NCI-H446 treated with DMSO at 0.1 percent for 48 hours (cell line): ENCODE data around the gene SYPL1.

Experiments
- DNase-seq: peaks from one replicate; lab custom pipeline; 2025; lab: John Stamatoyannopoulos, UW

The SYPL1 gene

DNA sequence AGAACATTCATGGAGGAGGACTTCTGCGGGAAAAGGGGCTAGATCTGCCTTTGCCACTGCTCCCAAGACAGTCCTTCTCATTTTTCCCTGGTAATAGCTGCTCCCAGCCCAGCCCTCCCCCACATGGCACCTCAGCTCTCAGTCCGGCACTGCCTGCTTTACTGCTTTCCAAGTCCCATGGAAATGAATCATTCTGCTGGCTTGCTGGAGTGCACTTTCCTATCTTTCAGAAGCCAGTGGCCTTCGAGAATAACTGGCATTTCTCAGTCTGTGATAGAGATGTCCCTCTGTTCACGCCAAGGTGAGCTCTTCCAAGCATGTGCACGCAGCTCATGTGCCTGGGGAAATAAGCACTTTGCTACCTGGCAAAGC is 61.4 kb downstream of the SYPL1 start:
- peak; percentile 18 for DNase-seq

GRCh38 chr7:106050002-106050745 is 61.9 kb downstream of the SYPL1 start:
- DNase-seq: no peak

DNA sequence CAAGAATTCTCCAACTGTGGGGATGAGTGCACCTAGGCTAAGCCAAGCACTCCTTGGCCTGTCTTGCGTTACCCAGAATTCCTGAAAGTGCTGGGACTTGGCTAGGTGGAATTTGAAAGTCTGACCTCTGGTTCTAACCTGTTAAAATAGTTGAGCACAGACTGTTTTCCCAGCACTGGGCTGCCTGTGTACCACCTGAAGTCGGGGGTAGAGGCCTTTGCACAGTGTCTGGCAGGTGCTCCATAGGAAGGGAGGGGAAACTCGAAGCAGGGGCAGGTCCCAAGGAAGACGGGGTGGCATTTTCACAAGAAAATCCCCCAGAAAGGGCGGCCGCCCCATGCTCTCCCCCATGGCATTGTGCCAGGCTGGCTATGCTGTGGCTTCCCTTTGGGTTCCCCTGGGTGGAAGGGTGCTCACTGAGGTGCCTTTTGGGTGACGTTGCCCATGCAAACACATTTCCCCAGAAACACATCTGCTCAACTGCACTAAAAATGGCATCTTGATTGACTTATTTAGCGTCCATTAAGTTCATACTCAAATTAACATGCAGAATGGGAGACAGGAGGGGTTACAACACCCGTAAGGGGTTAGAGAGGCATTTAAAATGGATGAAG is 62.9 kb downstream of the SYPL1 start:
- DNase-seq: no peak

- peak; percentile 25 for DNase-seq
Observed at GRCh38 chr7:106048706-106049020, 63.4 kb downstream of the SYPL1 start.

GRCh38 chr7:106047818-106048705 is 64.0 kb downstream of the SYPL1 start:
- DNase-seq: peak; percentile 88

GRCh38 chr7:106047184-106047583 is 64.9 kb downstream of the SYPL1 start:
- DNase-seq: no peak

DNA sequence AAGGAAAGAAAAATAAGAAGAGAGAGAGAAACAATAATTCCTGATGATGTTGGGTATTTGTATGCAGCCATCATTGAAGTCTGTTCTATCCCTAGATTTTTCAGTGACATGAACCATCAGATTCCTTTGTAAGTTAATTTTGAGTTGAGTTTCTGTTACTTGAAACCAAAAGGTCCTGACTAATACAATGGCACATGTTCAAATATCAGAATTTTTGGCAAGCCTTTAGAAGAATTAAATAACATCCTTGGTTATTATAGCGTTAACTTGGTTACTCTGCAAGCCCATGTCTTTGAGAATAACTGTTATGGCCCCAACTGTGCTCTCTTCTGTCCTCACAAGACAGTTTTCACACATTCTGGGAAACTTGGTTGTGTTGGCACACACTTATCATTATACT is 66.5 kb downstream of the SYPL1 start:
- peak; percentile 49 for DNase-seq

GRCh38 chr7:106045139-106045538 is 67.0 kb downstream of the SYPL1 start:
- DNase-seq: no peak

DNA sequence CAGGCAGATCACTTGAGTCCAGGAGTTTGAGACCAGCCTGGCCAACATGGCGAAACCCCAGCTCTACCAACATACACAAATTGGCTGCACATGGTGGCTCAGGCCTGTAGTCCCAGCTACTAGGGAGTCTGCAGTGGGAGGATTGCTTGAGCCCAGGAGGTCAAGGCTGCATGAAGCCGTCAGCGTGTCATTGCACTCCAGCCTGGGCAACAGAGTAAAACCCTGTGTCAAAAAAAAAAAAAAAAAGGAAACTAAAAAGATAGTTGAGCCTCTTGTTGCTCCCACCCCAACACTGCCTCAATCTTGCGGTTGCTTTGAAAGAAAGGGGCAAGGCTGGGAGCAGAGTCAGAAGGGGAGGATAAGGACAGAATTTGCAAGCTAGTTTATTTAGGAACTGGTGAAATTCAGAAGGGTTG is 69.9 kb downstream of the SYPL1 start:
- DNase-seq: no peak

DNA sequence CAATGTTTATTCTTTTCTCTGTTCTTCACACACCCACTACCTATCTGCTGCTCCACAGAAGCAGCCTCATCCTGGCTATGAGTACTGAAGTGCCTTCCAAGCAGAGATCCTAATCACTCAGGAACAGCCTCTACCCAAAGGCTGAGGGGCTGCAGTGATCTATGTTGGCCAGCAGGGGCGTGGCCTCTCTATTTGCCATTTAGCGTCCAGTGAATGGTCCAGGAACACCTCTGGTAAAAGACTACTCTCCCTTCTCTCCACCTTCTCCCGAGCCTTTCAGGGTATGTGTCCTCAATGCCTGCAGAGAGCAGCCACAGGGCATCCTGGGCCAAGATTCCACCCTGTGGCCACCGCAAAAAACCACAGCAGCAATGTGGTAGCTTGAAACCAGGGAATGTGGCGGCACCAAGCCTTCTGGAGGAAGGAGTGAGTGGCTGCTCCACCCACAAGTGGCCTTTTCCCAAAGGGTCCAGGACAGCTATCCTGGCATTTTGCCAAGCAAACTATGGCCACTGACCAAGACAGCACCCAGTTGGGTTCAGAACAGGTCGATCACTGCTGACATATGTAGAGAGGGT is 70.9 kb downstream of the SYPL1 start:
- DNase-seq: no peak
